Hepatocyte (in vitro differentiated cells): ENCODE results near the gene HOTAIR.

Experiments used
- CTCF ChIP-seq: fragments of 200-600 bp; sonication (generic); IDR thresholded peaks from 2 replicates; pipeline ENCODE4 v1.5.1; 2016; ENCODE audit warnings: antibody characterized with exemption, mild to moderate bottlenecking; ENCODE audit not compliant: poor library complexity
- EZH2phosphoT487 ChIP-seq: fragments of 200-600 bp; sonication (generic); IDR thresholded peaks from one replicate; pipeline ENCODE4 v1.6.1; 2018; ENCODE audit warnings: antibody characterized with exemption, mild to moderate bottlenecking, low read depth, moderate library complexity; ENCODE audit not compliant: unreplicated experiment, severe bottlenecking

GRCh38 chr12:54007538-54008259, 32.9 kb upstream of the HOTAIR start:
- no peak for TF ChIP-seq EZH2phosphoT487
- TF ChIP-seq CTCF: no peak
